B cell (primary cell): ENCODE measurements around the gene OSGEP. TPM values are rescaled to one million over a fixed set of nuclear protein-coding genes. Genes with fewer than 3 reads are reported as not detected.

ENCODE experiments used
- ATAC-seq: fragments of 200-7000 bp; cut with Tn5 transposase; one replicate; pipeline ENCODE4 v1.10.0; 2021; ENCODE audit warnings: low read depth, mild to moderate bottlenecking, moderate number of reproducible peaks, moderate library complexity
- CTCF ChIA-PET: fragments of 350-600 bp; sonication (Branson Sonifier 250); formaldehyde crosslinking; loops from one replicate; lab custom pipeline; 2021; ENCODE audit warnings: antibody characterized with exemption, inconsistent platforms; lab: Charles Lee
- POLR2A ChIA-PET: fragments of 350-600 bp; sonication (Branson Sonifier 250); formaldehyde crosslinking; loops from one replicate; lab custom pipeline; 2021; ENCODE audit warnings: antibody characterized with exemption; lab: Charles Lee
- DNase-seq: peaks from one replicate; pipeline ENCODE4 v3.0.0; 2013
- H2AFZ ChIP-seq: 2 replicates; pipeline ENCODE4 v1.6.1; 2012; ENCODE audit warnings: mild to moderate bottlenecking, low read depth, low read length; ENCODE audit not compliant: insufficient read depth, poor library complexity, severe bottlenecking
- H3K27ac ChIP-seq, 2 donors: 1 replicate in 1 of 2; 2 replicates in 1 of 2; pipeline ENCODE4 v1.5.1; 2012 to 2013; ENCODE audit warnings: low read length in 2 of 2, mild to moderate bottlenecking in 2 of 2, moderate library complexity in 1 of 2
- H3K27me3 ChIP-seq, 4 experiments: fragments of 200-600 bp in 1 of 4; sonication (generic) in 1 of 4; replicated peaks in 1 of 4; 1 replicate in 2 of 4; 2 replicates in 2 of 4; pipeline versions ENCODE4 v1.6.1 to v1.7.0; 2013 to 2016; ENCODE audit warnings: low read length in 3 of 4, mild to moderate bottlenecking in 2 of 4, mixed read lengths in 1 of 4, moderate library complexity in 1 of 4; ENCODE audit not compliant: insufficient read depth in 4 of 4, control insufficient read depth in 3 of 4; ENCODE audit errors: control extremely low read depth in 1 of 4
- H3K36me3 ChIP-seq, 2 experiments: replicated peaks in 1 of 2; 1 replicate in 1 of 2; 2 replicates in 1 of 2; pipeline versions ENCODE4 v1.6.1 to v1.7.1; 2013; ENCODE audit warnings: low read length in 1 of 2; ENCODE audit not compliant: insufficient read depth in 2 of 2, control insufficient read depth in 1 of 2; ENCODE audit errors: control extremely low read depth in 1 of 2, extremely low read depth in 1 of 2
- H3K4me1 ChIP-seq, 2 donors: fragments of 200-600 bp in 1 of 2; sonication (generic) in 1 of 2; 1 replicate in 1 of 2; 2 replicates in 1 of 2; pipeline versions ENCODE4 v1.5.1 to v1.6.1; 2013 to 2017; ENCODE audit warnings: low read length in 2 of 2; ENCODE audit not compliant: control insufficient read depth in 2 of 2, insufficient read depth in 2 of 2
- H3K4me2 ChIP-seq: replicated peaks from 2 replicates; pipeline ENCODE3; 2012; ENCODE audit warnings: mild to moderate bottlenecking, low read depth, low read length; ENCODE audit not compliant: poor library complexity, severe bottlenecking
- H3K4me3 ChIP-seq, 5 experiments: fragments of 200-600 bp in 1 of 5; sonication (generic) in 1 of 5; 1 replicate in 3 of 5; 2 replicates in 2 of 5; pipeline versions ENCODE4 v1.5.1 to v1.7.0; 2011 to 2016; ENCODE audit warnings: low read length in 4 of 5, mild to moderate bottlenecking in 4 of 5, low read depth in 2 of 5, control low read depth in 1 of 5, moderate library complexity in 1 of 5; ENCODE audit not compliant: insufficient read depth in 1 of 5; ENCODE audit errors: control extremely low read depth in 1 of 5, extremely low read depth in 1 of 5
- H3K79me2 ChIP-seq: fragments of 200-600 bp; sonication (generic); one replicate; pipeline ENCODE4 v1.6.0; 2016; ENCODE audit warnings: low read length; ENCODE audit not compliant: control insufficient read depth, insufficient read depth
- H3K9ac ChIP-seq: fragments of 200-600 bp; sonication (generic); 2 replicates; pipeline ENCODE4 v1.6.1; 2017; ENCODE audit warnings: mild to moderate bottlenecking, low read length, moderate library complexity
- H3K9me3 ChIP-seq, 3 donors: one replicate each; pipeline versions ENCODE4 v1.6.1 to v1.7.1; 2013; ENCODE audit warnings: low read length in 2 of 3; ENCODE audit not compliant: control insufficient read depth in 2 of 3, insufficient read depth in 1 of 3; ENCODE audit errors: control extremely low read depth in 1 of 3
- H4K20me1 ChIP-seq: 2 replicates; pipeline ENCODE4 v1.6.0; 2012; ENCODE audit warnings: mild to moderate bottlenecking, low read length; ENCODE audit not compliant: insufficient read depth, control insufficient read depth, poor library complexity, severe bottlenecking
- H3K27ac Mint-ChIP-seq: one replicate; pipeline ENCODE4 v1.8.0; 2021; ENCODE audit warnings: mixed read lengths
- H3K27me3 Mint-ChIP-seq: one replicate; pipeline ENCODE4 v1.8.0; 2021; ENCODE audit warnings: mixed read lengths
- H3K4me1 Mint-ChIP-seq: one replicate; pipeline ENCODE4 v1.8.0; 2021; ENCODE audit warnings: mixed read lengths
- H3K4me3 Mint-ChIP-seq: one replicate; pipeline ENCODE4 v1.8.0; 2021; ENCODE audit warnings: mixed read lengths
- H3K9me3 Mint-ChIP-seq: one replicate; pipeline ENCODE4 v1.8.0; 2022; ENCODE audit warnings: mixed read lengths; ENCODE audit not compliant: insufficient read depth
- CTCF ChIP-seq: fragments of 200-600 bp; IDR thresholded peaks from one replicate; pipeline ENCODE4 v1.8.0; 2022; ENCODE audit warnings: antibody characterized with exemption, mild to moderate bottlenecking
- EZH2 ChIP-seq: IDR thresholded peaks from 2 replicates; pipeline ENCODE4 v1.6.1; 2012; ENCODE audit warnings: borderline replicate concordance, low read depth, mild to moderate bottlenecking, moderate library complexity, low read length; ENCODE audit not compliant: insufficient read depth, poor library complexity, severe bottlenecking
- WGBS: methylation state at CpG from one replicate; pipeline ENCODE4 v1.1.5; 2013; ENCODE audit warnings: missing lambda C conversion rate; ENCODE audit not compliant: insufficient coverage; 5-methylcytosine and 5-hydroxymethylcytosine counted together
- intact Hi-C: fragments of 100-400 bp; cut with micrococcal nuclease; formaldehyde crosslinking; loops from one replicate; pipeline ENCODE4 v1.10.0; 2022
- polyA plus RNA-seq: library from polyadenylated mRNA; depleted of rRNA; stranded (reverse); fragments of >200 nt; gene quantifications from 2 replicates; pipeline ENCODE4 v1.2.3, GENCODE V29; 2012
- total RNA-seq, 2 donors: library from RNA; stranded (reverse); fragments of 120-200 nt in 1 of 2; gene quantifications; 1 replicate in 1 of 2; 2 replicates in 1 of 2; pipeline versions ENCODE4 v1.2.3 to v1.2.4, GENCODE V29; 2013 to 2022

The OSGEP gene
- total and polyA plus RNA-seq, 2 donors (not counting 1 experiment from before 2014, with no cell fraction given), result 117 to 156 TPM

- Mint-ChIP-seq H3K9me3 (no peaks in the 10 kb centered on the region), H3K27ac (peak overlapping the region; percentile 96), H3K4me3 (peak overlapping the region; percentile 100), H3K27me3 (no peaks in the 10 kb centered on the region), H3K4me1 (peaks cover 48% of the 10 kb centered on the region)
- peak; percentile 22 for ATAC-seq
- peak; percentile 66 for DNase-seq
- Histone ChIP-seq H3K79me2 (peaks cover 58% of the 10 kb centered on the region), H3K9me3 (no peaks in the 10 kb centered on the region), H3K27ac (peak overlapping the region; percentile 73 to 81), H2AFZ (peak overlapping the region; percentile 67), H3K4me2 (peak overlapping the region; percentile 84), H4K20me1 (peaks cover 14% of the 10 kb centered on the region), H3K4me3 (peak overlapping the region; percentile 88 to 99 (median 98)), H3K4me1 (peaks cover 24 to 27% of the 10 kb centered on the region in 2 donors), H3K9ac (peak overlapping the region; percentile 84), H3K36me3 (peaks cover 20 to 33% of the 10 kb centered on the region in 2 experiments), H3K27me3 (no peaks in the 10 kb centered on the region)
- CTCF ChIA-PET, result interaction anchor here (0.8 to 3.6 kb wide), 10 partner anchors 8 to 143 kb away, joined by 3 to 23 read pairs (median 3); partner anchors contain the start of genes APEX1, OSGEP and TEP1
- POLR2A ChIA-PET, result interaction anchor here (0.6 to 1.9 kb wide), 6 partner anchors 9 to 127 kb away, joined by 3 to 20 read pairs (median 8); partner anchors contain the start of genes APEX1, OSGEP, PARP2 and PIP4P1
- no peak for TF ChIP-seq CTCF
- no peak for TF ChIP-seq EZH2
- intact Hi-C loops, result loop anchor here (1.0 to 10.0 kb wide), 5 partner anchors 9 to 985 kb away; partner anchors contain the start of genes APEX1, CHD8, PARP2 and PIP4P1
- 0% methylated on average over 4 of the region's 12 CpGs for WGBS
Measured at GRCh38 chr14:20469890-20470602, 15.4 kb upstream of the OSGEP start.
